ENCODE data around the gene ACP5.
A peak's percentile ranks its signal among the peaks of the same experiment; 100 is the strongest.
"Not testable (repeated sequence)": the region's sequence is repeated elsewhere in the genome, so short reads cannot be mapped to it uniquely, and the experiment has no call there.

The ACP5 gene

GRCh38 chr19:11577451-11578257 is at the start of gene ACP5:
ACP5 (minus strand) TSS chr19:11577645; CDS start chr19:11577317, 328 bp downstream.
- no peak for DNase-seq

GRCh38 chr19:11626252-11626651 is 48.8 kb upstream of the ACP5 start:
- DNase-seq = no peak

GRCh38 chr19:11624069-11624463 is 46.6 kb upstream of the ACP5 start:
- no peak for DNase-seq

- not testable (repeated sequence) for DNase-seq
Observed at GRCh38 chr19:11622401-11622800, 45.0 kb upstream of the ACP5 start.

- DNase-seq = no peak
Observed at GRCh38 chr19:11620553-11620952, 43.1 kb upstream of the ACP5 start.

GRCh38 chr19:11617180-11618062 is 40.0 kb upstream of the ACP5 start:
- no peak for DNase-seq

- no peak for DNase-seq
Observed at GRCh38 chr19:11612816-11613511, 35.5 kb upstream of the ACP5 start.

- no peak for DNase-seq
Observed at GRCh38 chr19:11611730-11612129, 34.3 kb upstream of the ACP5 start.

GRCh38 chr19:11606484-11606883 is 29.0 kb upstream of the ACP5 start:
- no peak for DNase-seq

- not testable (repeated sequence) for DNase-seq
Observed at GRCh38 chr19:11599704-11600103, 22.3 kb upstream of the ACP5 start.

- DNase-seq = no peak
Observed at GRCh38 chr19:11598746-11599145, 21.3 kb upstream of the ACP5 start.

GRCh38 chr19:11598103-11598483 is 20.6 kb upstream of the ACP5 start:
- DNase-seq = no peak

GRCh38 chr19:11597202-11598102 is 20.0 kb upstream of the ACP5 start, which contains the start of gene ZNF627:
ZNF627 (plus strand) TSS chr19:11597483; CDS start chr19:11597628, 145 bp downstream.
- peak; percentile 97 for DNase-seq

GRCh38 chr19:11596156-11596555 is 18.7 kb upstream of the ACP5 start:
- DNase-seq = no peak

GRCh38 chr19:11594084-11594483 is 16.6 kb upstream of the ACP5 start:
- no peak for DNase-seq

GRCh38 chr19:11587975-11588631 is 10.7 kb upstream of the ACP5 start:
- no peak for DNase-seq

- DNase-seq = peak; percentile 78
Observed at GRCh38 chr19:11587302-11587974, 10.0 kb upstream of the ACP5 start.

GRCh38 chr19:11586331-11586730 is 8.9 kb upstream of the ACP5 start:
- no peak for DNase-seq

GRCh38 chr19:11581740-11582139 is 4.3 kb upstream of the ACP5 start:
- peak; percentile 59 for DNase-seq

GRCh38 chr19:11580116-11580515 is 2.7 kb upstream of the ACP5 start:
- no peak for DNase-seq

Data from stimulated activated CD4-positive, alpha-beta T cell treated with anti-CD3 and anti-CD28 coated beads, Interleukin-4, amount 100 ng/mL, for 1 hour (primary cell).